ENCODE results near the gene AMN1. TPM values are rescaled to one million over a fixed set of nuclear protein-coding genes. Genes with fewer than 3 reads are reported as not detected.

The AMN1 gene
- 6.8 and 7.4 TPM in 2 replicates for total RNA-seq

GRCh38 chr12:31728917-31729640 is at the start of gene AMN1:
TSS of gene AMN1 (minus strand) at chr12:31729021. CDS start at chr12:31729008, 13 bp downstream.

GRCh38 chr12:31659087-31659942 is 69.5 kb downstream of the AMN1 start, which contains the start of gene ETFBKMT:
TSS of gene ETFBKMT (plus strand) at chr12:31659688. CDS start at chr12:31661954, 2,266 bp downstream.

Other genes starting within 250 kb of the AMN1 start
- gene DENND5B, start 137.9 kb downstream of the AMN1 start, total RNA-seq: 4.1 and 5.7 TPM in 2 replicates
- 0.57 and 0.86 TPM in 2 replicates for gene ETFBKMT, start 69.3 kb downstream of the AMN1 start, total RNA-seq
- gene RESF1, start 230.4 kb upstream of the AMN1 start, total RNA-seq: 11.2 and 22.0 TPM in 2 replicates